GM19025 (cell line): Measurements from ENCODE around the gene BRMS1.
"Not testable (repeated sequence)": the region's sequence is repeated elsewhere in the genome, so short reads cannot be mapped to it uniquely, and the experiment has no call there.

Experiments
- ATAC-seq: cut with Tn5 transposase; IDR thresholded peaks from one replicate; pipeline ENCODE4 v1.9.1; 2021; ENCODE audit warnings: mild to moderate bottlenecking, low read depth, moderate library complexity; ENCODE audit not compliant: unreplicated experiment

The BRMS1 gene

DNA sequence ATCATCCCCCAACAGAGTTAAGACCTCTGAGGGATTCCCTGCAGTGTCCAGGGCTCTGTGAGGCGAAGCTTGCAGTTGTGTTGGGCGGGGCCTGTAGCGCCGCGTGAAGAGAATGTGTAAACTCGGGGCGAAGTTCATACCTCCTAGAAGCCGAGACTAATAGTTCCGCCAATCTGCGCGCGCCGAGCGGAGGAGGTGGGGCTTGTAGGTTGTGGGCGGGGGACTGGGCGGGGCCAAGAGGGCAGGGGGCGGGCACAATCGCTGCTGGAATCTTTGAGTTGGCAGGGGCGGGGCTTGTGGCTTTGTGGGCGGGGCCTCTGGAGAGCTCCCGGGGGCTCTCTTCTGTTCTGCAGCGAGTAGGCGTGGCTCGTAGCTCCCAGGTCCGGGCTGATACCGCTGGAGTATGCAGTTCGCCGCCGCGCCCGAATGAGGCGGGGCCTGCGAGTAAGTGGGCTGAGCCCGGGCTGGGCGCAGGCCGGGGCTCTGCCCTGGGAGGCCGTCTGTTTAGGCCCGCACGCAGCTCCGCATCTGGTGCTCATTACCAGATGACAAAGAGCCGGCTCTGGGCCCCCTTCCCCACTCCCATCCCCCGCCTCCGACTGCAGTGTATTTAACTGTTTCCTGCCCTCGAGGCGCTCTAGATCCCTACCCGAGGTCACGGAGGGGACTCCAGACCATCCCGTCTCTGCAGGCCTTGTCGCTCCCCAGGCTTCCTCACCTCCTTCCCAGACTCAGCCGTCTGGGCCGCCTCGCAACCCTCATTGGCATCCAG lies 32.2 kb downstream of the BRMS1 start:
- ATAC-seq = peak; percentile 47

DNA sequence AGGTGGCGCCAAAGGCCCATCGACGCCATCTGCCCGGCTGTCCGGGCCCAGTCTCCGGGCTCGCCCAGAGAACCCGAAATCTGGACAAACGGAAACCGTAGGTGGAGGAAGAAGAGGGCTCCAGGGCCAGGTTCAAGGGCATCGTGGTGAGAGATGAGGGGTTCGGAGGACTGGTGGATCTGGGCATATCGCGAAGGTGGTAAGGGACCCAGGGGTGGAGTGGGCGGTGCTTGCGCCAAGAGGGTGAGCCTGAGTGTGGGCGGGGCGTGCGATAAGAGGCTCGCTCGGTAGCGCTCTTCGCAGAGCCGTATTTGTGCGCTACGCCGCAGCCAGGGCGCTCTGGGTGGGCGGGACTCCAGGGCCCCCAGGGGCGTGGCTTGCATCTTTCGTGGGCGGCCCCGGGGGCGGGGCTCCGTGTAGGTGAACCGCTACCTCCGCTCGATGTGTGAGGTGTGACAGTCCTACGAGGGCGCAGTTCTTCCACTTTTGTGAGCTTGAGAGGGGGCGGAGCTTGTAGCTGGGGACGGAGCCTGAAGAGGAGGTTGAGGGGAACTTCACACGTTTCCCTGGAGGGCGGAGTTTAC lies 32.8 kb downstream of the BRMS1 start:
- peak; percentile 75 for ATAC-seq

DNA sequence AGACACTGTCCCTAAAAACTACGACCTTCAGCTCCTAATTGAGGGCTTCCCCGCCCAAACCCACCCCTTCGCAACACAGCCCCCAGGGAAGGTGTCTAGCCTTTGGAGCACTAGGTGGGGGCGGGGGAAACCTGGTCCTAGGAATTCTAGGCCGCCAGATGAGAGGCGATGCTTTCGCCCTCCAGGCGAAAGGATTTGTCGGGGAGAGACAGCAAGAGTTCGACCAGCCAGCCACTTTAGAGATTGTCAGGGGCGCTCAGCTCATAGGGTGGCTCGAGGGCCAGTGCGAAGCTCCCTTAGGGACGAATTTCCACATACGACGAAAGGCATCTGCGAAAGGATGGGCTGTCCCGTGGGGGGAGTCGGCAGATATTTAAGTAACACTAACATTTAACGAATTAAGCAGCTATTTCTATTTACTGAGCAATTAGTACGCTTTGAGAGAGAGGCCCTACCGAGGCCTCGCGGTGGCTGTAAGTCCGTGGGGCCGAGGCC lies 33.4 kb downstream of the BRMS1 start:
- ATAC-seq = no peak

DNA sequence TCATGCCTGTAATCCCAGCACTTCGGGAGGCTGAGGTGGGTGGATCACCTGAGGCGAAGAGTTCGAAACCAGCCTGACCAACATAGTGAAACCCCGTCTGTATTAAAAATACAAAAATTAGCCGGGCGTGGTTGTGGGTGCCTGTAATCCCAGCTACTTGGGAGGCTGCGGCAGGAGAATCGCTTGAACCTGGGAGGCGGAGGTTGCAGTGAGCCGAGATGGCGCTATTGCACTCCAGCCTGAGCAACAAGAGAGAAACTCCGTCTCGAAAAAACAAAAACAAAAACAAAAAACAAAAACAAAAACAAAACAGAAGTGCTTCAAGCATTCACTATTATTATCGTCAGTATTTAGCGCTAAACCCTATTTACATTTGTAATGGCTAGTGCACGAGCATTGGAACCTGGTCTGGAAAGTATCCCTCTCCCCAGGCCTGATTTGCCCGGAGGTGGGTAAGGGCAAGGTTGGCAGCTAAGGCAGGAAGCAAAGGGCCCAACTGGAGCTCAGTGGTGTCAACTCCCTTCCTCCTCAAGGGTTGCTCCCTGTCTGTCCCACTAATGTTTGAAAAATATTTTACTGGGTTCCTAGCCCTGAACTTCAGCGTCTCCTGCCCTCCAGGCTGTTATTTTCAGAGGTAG lies 34.0 kb downstream of the BRMS1 start:
- ATAC-seq = not testable (repeated sequence)

DNA sequence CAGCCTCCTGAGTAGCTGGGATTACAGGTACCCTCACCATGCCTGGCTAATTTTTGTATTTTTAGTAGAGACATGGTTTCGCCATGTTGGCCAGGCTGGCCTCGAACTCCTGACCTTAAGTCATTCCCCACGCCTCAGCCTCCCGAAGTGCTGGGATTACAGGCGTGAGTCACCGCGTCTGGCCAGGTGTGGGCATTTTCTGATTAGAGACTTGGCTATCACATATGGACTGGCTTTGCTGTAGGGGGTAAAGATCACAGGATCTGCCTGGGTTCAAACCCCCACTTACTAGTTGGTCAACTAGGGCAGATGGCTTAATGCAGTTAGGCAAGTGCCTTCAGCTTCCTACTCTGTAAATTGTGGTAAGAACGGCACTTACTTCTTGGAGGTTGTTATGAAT lies 34.6 kb downstream of the BRMS1 start:
- ATAC-seq = no peak

DNA sequence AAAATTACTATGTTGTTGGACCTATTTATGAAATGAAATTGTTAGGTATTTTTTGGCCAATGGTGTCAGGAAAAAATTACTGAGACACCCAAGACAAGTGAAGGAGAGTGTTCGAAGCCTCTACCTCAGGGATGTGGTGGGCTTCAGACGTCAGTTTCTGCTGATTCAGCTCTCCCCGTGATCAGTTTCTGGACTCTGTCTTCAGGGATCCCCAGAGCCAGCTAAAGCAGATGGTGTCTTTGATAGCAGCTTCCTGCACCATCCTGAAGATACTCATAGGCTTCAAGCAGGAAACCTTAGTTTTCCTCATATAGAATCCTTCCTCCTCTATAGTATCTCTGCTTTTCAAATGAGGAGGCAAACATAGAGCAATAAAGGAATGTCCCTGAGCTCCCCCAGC lies 35.4 kb downstream of the BRMS1 start:
- ATAC-seq = no peak

DNA sequence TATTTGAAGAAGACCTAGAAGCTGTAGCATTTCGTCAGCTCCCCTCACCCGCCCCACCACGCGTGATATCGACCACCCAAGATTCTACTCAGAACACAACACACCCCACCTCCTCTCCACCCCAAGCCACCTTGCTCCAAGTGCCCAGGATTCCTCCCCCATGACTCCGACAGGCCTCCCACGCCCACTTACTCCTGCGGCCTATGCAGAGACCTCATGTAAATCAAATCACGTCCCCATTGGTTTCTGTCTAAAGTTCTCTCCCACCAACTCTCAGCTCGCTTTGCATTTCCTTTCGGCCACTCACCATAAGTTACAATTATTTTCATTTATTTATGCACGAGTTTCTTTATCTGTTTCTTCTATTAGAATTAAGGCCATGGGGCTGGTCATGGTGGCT lies 42.2 kb downstream of the BRMS1 start:
- no peak for ATAC-seq

DNA sequence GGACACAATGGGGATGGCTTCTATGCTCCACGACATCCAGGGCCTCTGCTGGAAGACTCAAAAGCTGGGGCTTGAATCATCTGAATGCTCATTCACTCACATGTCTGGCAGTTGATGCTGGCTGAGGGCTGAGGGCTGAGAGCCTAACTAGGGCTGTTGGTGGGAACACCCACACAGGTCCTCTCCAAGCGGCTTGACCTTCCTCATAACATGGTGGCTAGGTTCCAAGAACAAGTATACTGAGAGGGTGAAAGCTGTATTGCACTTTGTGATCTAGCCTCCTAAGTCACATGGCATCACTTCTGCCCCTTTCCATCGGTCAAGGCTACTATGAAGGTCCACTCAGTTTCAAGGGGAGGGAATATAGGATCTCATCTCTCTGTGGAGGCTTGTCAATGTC lies 45.7 kb downstream of the BRMS1 start:
- ATAC-seq = no peak

DNA sequence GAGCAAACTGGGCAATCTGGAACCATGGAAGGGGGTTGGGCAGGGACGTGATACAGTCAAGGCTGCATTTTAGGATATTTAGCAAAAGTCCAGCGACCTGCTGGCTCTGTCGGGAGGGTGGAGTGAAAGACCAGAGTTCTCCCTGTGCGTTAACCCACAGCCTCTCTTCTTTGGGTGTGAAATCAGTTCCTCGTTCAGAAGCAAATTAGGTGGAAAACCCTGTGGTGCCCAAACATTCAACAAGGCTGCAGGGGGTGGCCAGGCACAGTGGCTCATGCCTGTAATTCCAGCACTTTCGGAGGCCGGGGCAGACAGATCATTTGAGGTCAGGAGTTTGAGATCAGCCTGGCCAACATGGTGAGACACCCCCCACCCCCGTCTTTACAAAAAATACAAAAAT lies 47.3 kb downstream of the BRMS1 start:
- no peak for ATAC-seq

DNA sequence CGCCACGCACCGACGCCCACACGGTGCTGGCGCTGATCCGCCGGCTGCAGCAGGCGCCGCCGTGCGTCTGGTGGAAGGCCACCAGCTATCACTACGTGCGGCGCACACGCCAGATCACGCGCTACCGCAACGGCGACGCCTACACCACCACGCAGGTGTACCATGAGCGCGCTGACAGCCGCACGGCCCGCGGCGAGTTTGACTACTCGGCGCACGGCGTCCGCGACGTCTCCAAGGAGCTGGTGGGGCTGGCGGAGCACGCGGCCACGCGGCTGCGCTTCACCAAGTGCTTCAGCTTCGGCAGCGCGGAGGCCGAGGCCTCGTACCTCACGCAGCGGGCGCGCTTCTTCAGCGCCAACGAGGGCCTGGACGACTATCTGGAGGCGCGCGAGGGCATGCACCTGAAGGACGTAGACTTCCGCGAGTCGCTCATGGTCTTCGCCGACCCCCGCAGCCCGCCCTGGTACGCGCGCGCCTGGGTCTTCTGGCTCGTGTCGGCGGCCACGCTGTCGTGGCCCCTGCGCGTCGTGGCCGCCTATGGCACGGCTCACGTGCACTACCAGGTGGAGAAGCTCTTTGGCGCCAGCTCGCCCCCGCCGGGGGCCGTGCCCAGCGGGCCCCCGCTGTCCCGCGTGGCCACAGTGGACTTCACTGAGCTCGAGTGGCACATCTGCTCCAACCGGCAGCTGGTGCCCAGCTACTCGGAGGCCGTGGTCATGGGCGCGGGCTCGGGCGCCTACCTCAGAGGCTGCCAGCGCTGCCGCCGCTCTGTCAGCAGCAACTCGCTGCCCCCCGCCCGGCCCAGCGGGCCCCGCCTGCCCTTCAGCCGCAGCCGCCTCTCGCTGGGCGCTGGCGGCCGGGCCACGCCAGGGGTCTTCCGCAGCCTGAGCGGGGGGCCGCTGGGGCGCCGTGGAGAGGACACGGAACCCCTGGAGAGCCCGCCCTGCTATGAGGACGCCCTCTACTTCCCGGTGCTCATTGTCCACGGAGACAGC lies 50.0 kb downstream of the BRMS1 start:
- ATAC-seq = no peak

DNA sequence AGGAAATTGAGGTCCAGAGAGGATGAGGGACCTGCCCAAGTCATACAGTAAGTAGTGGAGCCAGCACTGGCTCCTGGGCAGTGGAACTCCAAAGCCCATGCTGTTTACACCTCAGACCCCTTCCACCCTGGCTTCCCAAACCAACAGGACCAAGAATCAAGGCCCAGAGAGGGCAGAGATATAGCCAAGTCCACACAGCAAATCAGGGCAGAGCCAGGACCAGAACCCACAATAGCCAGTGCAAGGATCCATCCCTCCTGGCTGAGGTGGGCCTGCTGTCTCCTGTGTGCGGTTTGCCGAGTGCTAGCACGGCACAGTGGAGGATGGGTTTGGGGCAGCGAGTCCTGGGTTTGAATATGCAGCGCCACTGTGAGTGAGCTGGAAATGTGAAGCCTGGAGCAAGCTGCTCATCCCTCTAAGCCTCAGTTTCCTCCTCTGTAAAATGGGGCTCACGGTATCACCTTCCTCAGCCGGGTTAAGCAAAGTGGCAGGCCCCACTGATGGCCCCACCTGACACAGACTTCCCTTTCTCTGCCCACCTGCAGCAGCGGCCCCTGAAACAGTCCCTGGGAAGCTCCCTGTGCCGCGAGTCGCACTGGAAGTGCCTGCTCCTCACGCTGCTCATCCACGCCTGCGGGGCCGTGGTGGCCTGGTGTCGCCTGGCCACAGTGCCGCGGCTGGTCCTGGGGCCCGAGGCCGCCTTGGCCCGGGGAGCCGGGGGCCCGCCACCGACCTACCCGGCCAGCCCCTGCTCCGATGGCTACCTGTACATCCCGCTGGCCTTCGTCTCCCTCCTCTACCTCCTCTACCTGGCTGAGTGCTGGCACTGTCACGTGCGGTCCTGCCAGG lies 50.9 kb downstream of the BRMS1 start:
- ATAC-seq = no peak

DNA sequence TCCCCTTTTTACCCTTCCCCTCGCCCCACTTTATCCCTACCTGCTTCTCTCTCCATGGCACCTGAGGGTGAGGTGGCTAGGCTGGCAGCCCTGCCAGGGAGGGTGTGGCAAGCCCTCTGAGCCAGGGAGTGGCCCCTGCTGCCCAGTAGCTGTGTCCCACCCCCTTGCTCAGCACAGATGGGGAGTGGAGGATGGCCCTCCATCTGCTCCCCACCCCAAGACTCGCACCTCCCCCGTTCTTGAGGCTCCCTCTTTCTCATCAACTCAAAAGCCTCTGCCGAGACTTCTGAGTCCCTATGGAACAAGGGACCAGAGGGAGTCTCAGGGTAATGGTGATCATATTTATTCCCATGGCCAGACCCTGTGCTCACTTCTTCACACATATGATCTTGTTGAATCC lies 51.6 kb downstream of the BRMS1 start:
- ATAC-seq = no peak

DNA sequence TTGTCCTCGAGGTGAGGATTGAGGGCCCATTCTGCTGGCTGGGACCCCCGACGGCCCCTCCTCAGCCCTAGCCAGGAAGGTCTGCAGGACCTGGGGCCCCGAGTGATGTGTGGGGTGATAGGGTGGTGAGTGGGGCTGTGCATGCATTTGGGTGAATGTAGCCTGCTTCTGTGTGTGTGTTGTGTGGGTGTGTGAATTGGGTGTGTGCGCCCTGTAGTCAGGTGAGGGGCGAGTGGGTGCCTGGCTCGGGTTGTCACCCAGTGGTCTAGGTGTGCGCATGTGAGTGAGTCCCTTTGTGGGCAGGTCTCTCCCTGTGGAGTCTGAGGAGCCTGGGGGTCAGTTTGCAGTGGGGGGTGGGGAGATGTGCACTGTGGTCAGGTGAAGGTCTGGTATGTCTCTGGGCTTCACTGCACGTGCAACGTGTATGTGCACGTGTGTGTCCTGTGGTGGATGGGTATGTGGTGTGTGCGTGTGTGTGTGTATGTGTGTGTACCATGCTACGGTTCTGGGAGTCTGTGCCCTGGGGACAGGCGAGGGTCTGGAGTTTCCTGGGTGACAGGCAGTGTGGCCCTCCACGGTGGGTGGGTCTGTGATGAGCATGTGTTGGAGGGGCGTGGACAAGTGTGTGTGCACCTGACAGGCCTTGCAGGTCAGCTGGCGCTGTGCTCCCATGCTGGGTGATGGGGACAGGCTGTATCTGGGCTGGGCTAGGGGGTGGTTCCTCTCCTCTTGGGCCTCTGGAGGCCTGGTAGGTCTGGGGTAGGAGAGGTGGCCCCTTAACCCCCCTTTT lies 52.2 kb downstream of the BRMS1 start:
- no peak for ATAC-seq

DNA sequence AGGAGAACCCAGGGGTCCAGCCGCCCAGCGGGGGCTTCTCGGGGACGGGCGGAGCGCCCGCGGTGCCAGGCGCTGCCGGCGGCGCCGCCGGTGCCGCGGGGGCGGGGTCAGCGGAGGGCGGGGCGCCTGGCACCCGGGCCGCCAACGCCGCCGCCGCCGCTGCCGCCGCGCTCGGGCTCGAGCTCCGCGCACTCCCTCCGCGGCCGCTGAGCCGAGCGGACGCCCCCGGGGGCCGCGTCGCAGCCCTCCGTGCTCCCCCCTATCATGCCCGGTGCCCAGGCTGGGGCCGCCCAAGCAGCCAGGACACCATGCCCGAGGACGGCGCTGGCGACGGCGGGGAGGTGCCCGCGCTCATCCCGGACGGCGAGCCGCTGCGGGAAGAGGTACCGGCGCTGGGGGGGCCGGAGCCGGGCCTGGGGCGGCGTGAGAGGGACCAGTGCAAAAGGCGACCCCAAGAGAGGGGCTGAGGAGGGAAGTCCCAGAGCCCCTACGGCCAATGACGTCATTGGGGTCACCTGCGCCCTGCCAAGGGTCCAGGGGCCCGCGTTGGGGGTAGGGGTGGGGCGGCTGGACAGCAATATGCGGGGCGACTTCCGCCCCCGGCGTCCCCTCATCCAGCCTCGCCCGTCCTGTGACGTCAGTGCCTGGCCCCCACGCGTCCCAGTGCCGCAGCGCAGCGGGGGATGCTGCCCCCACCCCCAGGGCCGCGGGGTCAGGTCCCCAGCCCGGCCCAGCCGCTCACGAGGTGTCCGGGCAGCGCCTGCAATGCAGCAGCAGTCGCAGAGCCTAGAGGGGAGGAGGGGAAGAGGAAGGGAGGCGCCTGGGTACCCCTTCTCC lies 53.0 kb downstream of the BRMS1 start, which contains the start of gene TMEM151A:
TSS of gene TMEM151A (plus strand) at position 189 of the 837 bp plus-strand sequence. CDS start at position 309, 120 bp downstream.
- ATAC-seq = no peak

DNA sequence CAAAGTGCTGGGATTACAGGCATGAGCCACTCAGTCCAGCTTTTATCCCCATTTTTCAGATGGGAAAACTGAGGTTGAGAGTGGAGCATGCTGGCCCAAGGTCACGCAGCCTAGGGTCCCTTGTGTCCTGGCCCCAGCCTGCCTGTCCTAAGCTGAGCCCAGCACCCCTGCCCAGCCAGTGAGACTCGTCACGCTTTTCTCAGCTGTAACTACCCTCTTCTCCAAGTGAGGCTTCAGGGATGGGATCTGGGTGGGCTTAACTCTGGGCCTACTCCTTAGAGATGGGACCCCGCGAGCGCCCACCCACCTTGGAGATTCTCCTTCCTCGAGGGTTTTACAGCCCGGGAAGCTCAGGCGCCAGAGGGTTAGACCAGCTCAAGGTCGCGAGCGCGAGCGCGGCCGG lies 53.6 kb downstream of the BRMS1 start:
- no peak for ATAC-seq

DNA sequence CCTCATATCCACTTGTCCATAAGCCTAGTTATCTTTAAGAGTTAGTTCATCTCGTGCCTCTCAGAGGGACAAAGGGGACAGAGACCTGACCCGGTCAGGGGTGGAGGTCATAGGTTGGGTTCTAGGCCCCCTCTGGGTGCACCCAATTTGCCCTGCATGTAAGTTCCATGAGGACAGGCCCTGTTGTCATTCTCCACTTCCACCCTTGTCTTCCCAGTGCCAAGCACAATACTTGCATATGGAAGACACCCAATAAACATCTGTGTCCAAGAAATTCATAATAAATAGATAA lies 54.6 kb downstream of the BRMS1 start:
- ATAC-seq = no peak

DNA sequence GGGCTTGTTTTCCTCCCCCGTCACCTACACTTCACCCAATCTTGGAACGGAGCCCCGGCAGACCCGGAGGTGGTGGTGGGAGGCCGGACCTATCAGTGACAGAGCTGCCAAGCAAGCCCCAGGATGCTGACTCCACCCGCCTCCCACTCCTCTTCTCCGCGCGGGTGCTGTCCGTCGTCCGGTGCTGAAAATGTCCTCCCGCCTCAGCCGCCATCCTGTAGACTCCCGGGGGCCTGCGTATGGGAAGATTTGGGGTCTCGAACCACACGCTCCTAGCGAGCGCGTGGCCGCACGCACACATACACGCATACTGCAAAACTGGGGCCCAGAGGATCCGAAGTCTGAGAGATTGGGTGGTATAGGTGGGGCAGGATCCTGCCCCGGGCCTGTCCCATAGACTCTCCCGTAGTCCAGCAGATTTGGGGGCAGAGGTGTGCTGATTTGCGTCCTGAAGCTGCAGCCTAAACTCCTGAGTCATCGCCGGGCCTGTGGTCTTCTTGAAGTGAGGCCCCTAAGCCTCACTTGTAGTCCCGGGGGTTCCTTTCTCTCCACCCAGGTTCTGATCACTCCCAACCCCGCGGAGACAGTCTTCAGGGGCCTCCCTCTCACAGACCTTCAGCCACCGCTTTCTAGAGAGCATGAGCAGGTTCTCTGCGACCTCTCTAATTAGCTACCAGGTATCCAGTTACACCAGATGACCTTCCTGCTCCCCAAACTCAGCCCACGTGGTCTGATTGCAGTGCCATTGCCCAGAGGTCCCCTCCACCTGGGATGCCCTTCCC lies 55.2 kb downstream of the BRMS1 start:
- peak; percentile 14 for ATAC-seq
